Subcutaneous adipose tissue (tissue), 4 donors: ENCODE results near the gene IPPK. TPM values are rescaled to one million over a fixed set of nuclear protein-coding genes. Genes with fewer than 3 reads are reported as not detected.

ENCODE experiments used
- CTCF ChIP-seq: fragments of 450-650 bp; IDR thresholded peaks from one replicate; pipeline ENCODE4 v1.5.1; 2016; ENCODE audit warnings: low read depth, mild to moderate bottlenecking, control low read depth, antibody characterized with exemption, moderate library complexity
- total RNA-seq, 4 donors: library from RNA; depleted of rRNA; stranded (reverse); fragments of >200 nt; gene quantifications; one replicate each; pipeline ENCODE4 v1.1.0, GENCODE V29; 2016

Gene IPPK
- total RNA-seq, 4 donors from 2014 or later, result 5.4 to 8.3 (median 7.3) TPM

GRCh38 chr9:92714787-92715487 lies 45.0 kb upstream of the IPPK start:
- TF ChIP-seq CTCF, result no peak

GRCh38 chr9:92714016-92714415 lies 44.1 kb upstream of the IPPK start:
- no peak for TF ChIP-seq CTCF

- no peak for TF ChIP-seq CTCF
Observed at GRCh38 chr9:92713528-92713927, 43.6 kb upstream of the IPPK start.

GRCh38 chr9:92712767-92713166 lies 42.8 kb upstream of the IPPK start:
- TF ChIP-seq CTCF, result no peak

GRCh38 chr9:92711844-92712243 lies 41.9 kb upstream of the IPPK start:
- TF ChIP-seq CTCF, result no peak

GRCh38 chr9:92711146-92711545 lies 41.2 kb upstream of the IPPK start:
- TF ChIP-seq CTCF, result no peak

GRCh38 chr9:92710368-92710767 lies 40.4 kb upstream of the IPPK start:
- TF ChIP-seq CTCF, result no peak
